Medulla oblongata (tissue), 1 donor: Measurements from ENCODE around the gene DOCK2.
"Not testable (repeated sequence)": the region's sequence is repeated elsewhere in the genome, so short reads cannot be mapped to it uniquely, and the experiment has no call there.

Experiments used
- DNase-seq: peaks from one replicate; pipeline ENCODE4 v3.0.0-alpha.2; 2015; ENCODE audit errors: extremely low spot score

The DOCK2 gene

DNA sequence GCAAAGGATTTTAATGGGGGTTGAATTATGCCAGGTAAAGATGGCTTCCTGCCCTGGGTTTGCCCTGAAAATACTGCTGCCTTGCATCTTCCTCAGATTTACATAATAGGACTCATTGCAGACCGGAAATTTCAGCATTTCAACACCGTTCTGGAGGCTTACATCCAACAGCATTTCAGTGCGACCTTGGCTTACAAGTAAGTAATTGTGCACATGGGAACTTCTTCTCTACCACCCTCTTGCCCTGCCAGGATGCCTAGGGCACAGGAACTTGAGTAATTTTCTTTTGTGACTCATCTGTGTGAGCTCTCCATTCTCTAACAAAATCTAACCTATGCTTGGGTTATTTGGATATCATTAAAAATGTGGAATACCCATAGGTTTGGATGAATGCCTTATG, 80.2 kb downstream of the DOCK2 start:
- DNase-seq: no peak

DNA sequence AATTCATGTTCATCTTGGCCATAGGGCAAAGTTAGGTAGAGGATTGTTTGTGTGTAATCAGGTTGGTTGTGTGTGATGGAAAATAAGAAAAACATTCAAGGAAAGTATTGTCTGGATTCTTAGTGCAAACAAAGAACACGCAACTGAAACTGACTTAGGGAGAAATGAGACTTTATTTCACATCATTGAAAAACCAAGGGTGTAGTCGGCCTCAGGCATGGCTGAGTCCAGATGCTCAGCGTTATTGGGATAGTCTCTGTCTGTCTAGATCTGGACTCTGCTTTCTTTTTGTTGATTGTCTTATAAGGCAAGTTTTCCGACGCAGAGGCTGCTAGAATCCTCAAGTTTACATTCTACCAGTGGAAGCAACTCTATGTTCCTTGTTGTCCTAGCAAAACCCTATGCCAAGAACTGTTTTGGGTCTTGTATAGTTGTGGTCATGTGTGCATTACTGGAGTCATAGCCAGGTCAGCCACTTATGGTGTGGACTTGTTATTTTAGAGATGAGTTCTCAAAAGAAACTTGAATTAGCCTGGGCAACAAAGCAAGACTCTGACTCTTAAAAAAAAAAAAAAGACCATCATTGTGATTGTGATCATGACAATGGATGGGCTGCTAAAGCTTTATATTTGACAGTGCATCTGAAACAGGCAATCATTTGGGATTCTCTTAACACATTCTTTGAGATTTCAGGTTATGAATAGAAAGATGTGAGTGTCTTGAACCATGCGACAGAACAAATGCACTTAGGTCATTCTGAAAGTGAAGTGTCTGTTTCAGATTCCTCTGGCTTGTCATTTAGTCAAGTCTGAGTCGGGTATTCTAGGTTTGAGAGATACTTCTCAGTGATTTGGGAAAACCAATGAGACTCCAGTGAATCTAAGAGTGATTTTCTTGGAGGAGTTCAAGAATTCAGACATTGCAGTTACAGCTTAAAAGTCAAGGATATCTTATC, 82.6 kb downstream of the DOCK2 start:
- DNase-seq: no peak

DNA sequence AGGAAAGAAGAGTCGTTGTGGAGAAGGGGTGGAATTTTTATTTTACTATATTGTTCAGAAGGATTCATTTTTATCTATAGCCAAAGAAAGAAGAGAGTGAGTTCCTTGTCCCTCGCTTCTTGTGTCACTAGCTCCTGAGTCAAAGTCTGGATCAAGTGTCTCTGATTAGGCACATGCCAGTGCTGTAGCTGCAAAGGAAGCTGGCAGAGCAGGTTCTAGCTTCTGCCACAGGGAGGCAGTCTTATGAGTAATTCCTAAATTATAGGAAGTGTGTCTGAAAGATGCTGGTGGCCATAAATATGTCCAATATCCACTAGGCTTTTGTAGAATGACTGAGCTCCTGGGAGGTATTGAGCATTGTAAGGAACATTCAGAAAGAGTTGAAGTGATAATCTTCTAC, 84.7 kb downstream of the DOCK2 start:
- no peak for DNase-seq

DNA sequence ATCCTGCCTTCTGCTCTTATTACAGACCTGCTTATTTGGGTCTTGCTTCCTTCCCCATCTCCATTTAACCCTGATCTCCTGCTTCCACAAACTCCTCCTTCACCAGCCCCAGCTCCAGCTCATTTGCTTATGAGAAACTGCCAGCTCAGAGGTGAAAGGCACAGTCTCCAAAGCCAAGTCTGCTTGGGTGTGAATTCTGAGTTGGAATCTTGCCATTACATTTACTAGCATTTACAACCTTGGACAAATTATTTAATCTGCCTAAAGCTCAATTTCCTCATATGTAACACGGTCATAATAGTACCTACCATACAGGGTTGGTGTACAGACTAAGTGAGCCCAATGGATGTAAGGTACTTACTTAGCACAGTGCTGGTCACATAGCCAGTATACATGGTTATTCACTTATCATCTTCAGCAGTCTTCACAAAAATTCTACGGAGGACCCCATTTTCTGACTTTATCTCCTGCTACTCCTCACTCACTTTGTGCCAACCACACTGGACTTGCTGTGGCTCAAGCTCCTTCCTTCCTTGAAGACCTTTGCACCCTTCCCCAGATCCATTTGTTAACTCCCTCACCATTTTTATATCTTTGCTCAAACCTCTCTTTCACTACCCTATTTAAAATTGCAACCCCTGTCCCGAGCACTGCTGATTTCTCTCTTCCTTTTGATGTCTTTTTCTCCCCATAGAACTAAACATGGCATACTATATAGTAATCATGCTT, 86.2 kb downstream of the DOCK2 start:
- no peak for DNase-seq

DNA sequence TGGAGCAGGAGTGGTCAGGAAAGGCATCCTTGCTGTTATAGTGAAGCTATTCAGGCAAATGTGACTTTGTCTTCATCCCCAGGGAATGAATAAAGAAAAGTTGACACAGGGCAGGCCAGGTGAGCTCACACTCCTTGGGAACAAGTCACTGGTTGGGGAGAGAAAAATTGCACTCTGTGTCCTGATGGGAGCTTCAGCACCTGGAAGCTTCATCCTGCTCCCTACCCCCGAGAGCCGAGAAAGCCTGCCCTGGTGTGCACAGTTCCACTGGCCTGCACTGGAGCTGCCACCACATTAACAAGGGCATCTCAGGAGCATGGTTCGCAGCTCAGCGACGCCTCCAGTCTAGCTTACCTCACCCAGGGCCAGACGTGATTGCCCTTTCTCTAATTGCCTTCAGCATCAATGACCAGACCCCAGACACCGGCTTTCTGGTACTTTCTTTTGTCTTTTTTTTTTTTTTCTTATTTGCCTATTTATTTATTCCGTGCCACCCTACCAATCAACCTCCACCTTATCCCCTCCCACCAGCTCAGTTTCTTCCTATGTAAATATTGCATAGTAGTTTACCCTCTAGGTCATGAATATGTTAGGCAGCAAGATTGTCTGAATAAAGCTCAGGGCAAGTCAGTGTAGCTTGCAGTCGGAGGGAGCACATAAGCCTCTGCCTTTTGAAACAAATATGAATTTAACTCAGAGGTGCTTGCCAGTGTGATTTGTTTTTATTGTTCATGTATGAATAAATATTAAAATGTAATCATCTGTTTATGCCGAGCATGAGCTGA, 87.4 kb downstream of the DOCK2 start:
- DNase-seq: no peak

DNA sequence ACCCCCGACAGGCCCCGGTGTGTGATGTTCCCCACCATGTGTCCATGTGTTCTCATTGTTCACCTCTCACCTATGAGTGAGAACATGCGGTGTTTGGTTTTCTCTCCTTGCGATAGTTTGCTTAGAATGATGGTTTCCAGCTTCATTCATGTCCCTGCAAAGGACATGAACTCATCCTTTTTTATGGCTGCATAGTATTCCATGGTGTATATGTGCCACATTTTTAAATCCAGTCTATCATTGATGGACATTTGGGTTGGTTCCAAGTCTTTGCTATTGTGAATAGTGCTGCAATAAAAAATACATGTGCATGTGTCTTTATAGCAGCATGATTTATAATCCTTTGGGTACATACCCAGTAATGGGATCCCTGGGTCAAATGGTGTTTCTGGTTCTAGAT, 88.6 kb downstream of the DOCK2 start:
- DNase-seq: not testable (repeated sequence)

DNA sequence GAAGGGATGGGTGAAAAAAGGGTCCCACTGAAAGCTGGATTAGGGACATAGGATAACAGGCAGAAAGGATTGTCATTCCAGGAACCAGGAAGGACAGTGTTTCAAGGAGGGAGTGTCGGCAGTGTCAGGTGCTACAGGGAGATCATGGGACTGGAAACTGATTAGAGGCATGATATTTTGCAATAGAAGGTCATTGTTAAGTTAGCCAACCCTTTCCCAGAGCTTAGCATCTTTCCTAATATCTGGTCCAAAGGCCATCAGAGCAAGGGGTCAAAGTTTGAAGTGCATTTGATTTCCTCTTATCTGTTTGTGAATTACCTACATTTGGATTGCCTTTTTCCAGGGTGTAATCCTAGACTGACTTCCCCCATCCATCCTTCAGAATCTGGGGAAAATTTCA, 91.3 kb downstream of the DOCK2 start:
- DNase-seq: no peak

DNA sequence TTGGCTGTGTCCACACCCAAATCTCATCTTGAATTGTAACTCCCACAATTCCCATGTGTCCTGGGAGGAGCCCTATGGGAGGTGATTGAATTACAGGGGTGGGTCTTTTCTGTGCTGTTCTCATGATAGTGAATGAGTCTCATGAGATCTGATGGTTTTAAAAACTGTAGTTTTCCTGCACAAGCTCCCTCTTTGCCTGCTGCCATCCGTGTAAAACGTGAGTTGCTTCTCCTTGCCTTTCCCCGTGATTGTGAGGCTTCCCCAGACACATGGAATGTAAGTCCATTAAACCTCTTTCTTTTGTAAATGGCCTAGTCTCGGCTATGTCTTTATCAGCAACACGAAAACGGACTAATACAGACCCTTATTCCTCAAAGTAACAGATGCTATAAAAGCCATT, 94.1 kb downstream of the DOCK2 start:
- DNase-seq: no peak

DNA sequence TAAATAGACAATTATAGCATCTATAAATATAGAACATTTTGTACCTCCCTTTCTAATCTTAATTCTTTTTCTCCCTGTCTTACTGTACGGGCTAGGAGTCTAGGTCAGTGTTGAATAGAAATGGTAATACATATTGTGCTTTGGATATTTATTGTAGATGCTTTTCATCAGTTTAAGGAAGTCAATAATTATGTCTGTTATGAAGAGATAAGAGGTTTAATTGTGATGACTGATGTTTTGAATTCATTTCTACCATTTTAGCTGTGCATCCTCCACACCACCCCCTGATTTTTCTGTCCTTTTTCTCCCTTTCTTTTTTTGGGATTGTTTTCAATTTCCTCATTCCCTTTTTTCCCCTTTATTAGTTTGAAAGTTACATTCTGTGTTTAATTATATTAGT, 95.8 kb downstream of the DOCK2 start:
- DNase-seq: no peak

DNA sequence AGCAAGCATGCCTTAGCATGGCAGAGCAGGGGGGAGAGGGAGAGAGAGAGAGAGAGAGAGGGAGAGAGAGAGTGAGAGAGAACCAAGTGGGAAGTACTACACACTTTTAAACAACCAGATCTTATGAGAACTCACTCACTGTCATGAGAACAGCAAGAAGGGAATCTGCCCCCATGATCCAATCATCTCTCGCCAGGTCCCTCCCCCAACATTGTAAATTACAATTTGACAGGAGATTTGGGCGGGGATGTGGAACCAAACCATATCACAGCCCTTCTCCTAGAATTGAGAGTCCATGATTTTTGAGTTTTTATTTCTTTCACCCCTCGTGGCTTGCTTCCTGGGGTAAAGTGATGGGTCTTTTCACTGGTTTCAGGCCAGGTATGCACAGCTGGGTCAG, 98.8 kb downstream of the DOCK2 start:
- DNase-seq: no peak

DNA sequence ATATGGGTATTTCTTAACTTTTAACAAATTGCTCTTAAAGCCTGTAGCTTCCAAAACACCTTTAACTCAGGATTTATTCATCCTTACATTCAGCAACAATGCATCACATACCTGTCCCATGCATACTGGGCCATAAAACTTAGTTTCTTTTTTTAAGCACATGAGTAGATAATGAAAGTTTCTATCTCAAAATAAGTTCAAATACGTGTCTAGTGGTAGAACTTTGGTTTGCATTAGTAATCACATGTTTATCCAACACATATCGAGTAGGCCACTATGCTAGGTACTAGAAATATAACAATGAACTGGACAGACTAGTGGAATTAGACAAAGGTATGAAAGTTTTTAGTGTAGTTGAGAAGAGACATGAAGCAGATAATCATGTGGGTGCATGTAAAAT, 99.6 kb downstream of the DOCK2 start:
- DNase-seq: no peak

DNA sequence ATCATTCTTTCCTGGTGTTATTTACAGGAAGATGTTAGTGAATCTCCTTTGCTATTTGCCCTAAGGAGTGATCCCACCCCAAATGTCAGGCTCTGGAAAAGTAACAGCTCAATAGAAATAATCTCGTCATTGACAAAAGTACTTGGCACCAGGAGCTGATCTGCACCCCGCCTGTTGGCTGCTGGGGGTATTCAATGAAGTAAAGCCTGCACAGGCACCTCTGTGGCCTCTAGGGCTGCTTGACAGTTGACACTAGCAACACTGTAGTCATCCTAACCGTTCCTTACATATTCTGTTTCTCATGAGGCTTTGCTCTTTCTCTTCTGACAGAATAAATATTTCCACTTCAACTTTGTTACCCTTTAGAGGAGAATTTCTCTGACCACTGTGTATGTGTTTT, 103.4 kb downstream of the DOCK2 start:
- DNase-seq: no peak

DNA sequence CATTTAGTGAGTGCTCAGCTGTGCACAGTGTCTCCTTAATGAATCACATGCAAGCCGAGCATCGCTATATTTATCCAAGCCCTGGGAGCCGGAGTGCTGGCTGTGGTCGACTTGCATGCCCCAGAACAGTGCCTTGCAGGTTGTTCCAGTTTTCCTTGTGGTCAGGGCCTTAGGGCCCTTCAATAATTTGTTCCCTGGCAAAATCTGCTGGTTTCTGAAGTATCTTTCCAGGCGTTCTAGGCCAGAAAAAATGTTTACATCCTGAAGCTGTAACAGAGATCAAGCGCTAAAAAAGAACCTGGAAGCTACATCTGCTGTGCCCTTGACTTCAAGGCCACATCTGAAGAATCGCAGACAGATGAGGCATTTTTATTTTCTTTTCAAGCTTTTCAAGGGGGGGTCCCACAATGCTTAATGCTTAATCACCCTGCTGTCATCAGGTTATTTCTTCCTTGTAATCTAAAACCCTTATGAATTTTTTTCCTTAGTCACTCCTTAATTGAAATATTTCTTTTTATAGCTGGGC, 105.8 kb downstream of the DOCK2 start:
- DNase-seq: no peak

DNA sequence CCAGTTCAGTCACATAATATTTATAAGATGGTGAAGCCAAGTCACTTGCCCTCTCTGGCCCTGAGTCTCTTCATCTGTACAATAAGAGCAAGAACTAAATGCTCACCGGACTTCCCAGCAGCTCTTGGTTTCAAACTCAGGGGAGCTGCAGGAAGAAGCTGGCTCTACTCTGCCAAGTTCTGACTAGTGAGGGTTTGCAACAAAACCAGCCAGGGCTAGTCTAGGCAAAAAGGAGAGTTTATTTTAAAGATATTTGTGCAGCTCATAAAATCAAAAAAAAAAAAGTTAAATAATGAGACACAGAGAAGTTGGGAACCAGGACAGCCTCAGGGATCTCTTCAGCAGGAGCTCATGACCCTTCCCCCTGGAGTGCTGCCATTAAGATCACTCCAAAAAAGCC, 107.3 kb downstream of the DOCK2 start:
- no peak for DNase-seq

DNA sequence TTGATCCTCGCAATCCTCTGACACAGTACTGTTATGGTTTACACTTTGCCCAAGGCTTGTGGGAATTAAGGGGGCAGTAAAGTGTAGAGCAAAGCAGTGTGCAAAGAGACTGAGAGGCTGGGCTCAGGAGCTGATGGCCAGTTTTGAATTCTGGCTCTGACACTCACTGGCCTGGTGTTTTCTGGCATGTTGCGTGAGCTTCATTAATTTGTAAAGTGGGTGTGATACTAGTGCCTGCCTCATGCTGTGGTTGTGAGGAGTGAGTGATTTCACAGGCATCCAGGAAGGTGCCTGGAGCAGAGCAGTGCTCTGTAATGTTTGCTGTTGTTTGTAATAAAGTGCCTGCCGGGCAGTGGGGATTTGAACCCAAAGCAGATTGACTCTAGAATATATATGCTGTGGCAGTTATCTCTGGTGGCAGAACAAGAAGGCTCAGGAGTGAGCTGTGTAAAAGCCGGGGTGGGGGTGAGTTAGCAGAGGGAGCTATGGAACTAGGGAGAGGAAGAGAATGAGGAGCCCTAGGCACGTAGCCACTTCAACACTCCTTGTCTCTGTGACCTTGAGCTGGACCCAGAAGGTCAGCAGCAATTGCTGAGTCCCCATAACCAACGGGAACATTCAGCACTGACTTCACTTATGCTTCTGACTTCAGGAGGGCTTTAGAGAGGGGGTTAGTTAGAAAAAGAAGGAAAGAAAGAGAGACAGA, 108.5 kb downstream of the DOCK2 start:
- DNase-seq: no peak

DNA sequence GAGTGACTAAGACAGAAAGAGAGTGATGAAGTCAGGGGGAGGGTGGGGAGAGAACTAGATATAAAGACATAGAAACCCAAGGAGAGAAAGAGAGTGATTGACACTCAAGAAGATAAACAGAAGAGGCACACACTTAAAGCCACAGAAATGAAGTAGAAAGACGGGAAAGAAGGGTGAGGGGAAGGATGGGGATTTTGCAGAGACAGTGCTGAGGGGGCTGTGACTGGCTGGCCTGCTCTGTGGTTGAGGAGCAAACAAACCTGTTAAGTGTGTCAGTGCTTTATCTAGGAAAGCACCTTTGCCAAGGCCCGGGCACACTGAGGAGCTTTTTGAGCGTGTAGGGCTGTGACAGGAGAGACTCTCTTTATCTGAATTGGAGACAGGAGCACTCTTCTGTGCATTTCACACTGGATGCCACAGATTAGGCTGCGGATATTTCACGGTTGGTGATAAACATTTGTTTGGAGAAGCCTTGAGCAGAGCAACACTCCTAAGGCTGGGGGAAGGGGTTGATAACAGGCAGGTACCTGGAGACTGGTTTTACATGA, 109.1 kb downstream of the DOCK2 start:
- DNase-seq: no peak

DNA sequence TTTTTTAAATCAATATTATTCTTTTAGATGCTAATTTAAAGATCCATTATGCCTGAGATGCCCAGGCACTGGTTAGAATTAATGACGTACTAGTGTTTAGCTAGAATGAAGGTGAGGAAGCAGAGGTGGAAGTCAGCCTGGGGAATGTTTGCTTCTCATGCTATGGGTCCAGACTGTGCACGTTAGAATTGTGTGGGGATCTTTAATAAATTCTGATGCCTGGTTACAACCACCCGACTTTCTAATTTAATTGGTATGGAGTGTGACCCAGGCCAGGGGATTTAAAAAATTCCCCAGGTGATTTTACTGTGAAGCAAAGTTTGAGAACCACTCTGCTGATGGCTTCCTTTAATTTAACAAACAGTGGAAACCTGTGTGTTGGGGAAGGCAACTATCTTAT, 111.1 kb downstream of the DOCK2 start:
- no peak for DNase-seq

DNA sequence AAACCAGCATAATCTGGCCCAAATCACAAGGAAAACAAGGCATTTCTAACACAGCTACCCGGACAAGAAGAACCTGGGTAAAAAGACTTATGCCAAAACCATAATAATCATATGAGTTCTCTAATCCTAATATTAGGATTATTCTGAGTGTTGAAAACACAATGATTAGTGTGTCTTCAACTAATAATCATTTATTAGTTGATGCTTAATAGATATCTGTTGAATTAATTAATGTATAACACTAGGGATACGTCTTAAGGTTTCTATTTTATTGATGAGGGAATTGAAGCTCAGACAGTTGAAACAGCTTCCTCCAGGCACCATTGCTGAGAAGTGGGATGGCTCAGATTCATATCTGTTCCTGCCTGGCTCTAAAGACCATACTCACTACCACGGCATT, 112.2 kb downstream of the DOCK2 start:
- DNase-seq: no peak

DNA sequence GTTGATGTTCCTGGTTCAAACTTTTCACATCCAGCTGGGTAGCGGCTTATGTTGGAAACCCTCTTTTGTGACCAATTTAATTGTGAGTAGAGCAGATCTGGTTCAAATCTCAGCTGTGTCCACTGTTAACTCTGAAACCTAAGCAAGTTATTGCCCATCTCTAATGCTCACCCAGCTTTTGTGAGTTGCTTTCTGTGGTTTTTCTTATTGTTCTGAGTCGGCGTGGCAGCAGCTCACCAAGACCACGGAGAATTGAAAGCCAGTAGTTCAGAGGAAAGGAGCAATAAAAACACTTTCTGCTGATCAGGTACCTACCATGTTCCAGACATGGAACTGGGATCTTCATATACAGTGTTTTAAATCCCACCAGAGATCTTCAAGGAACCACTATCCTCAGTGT, 114.4 kb downstream of the DOCK2 start:
- no peak for DNase-seq

DNA sequence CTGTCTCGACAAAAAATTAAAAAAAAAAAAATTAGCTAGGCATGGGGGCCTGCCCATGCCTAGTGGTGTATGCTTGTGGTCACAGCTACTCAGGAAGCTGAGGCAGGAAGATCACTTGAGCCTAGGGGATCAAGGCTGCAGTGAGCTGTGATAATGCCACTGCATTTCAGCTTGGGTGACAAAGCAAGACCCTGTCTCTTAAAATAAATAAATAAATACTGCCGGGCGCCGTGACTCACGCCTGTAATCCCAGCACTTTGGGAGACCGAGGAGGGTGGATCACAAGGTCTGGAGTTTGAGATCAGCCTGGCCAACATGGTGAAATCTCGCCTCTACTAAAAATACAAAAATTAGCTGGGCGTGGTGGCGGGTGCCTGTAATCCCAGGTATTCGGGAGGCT, 115.5 kb downstream of the DOCK2 start:
- DNase-seq: not testable (repeated sequence)

DNA sequence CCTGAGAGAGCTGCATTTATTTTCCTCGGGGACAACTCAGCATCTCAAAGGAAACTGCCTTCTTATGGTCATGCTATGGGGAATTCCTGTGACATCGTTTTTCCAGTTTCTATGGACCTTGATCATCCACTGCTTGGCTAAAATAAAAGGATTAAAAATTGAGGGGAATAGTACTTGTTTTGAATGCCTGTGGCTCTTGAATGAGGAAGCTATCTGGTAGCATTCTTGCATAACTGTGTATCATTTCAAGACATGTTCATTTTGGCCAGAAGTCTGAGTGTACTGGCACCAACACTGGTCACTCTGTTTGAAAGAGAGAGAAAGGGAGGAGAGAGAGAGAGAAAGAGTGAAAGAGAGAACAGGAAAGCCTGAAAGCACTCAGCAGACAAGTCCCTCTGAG, 116.7 kb downstream of the DOCK2 start:
- no peak for DNase-seq
